Measurements from ENCODE around the gene NEO1.
"Not testable (repeated sequence)": the region's sequence is repeated elsewhere in the genome, so short reads cannot be mapped to it uniquely, and the experiment has no call there.

The NEO1 gene

GRCh38 chr15:73275862-73276261, 223.6 kb downstream of the NEO1 start:
- no peak for DNase-seq

- no peak for DNase-seq
Observed at GRCh38 chr15:73282567-73283365, 230.5 kb downstream of the NEO1 start.

- DNase-seq, result peak; percentile 27
Observed at GRCh38 chr15:73283366-73283962, 231.2 kb downstream of the NEO1 start.

DNA sequence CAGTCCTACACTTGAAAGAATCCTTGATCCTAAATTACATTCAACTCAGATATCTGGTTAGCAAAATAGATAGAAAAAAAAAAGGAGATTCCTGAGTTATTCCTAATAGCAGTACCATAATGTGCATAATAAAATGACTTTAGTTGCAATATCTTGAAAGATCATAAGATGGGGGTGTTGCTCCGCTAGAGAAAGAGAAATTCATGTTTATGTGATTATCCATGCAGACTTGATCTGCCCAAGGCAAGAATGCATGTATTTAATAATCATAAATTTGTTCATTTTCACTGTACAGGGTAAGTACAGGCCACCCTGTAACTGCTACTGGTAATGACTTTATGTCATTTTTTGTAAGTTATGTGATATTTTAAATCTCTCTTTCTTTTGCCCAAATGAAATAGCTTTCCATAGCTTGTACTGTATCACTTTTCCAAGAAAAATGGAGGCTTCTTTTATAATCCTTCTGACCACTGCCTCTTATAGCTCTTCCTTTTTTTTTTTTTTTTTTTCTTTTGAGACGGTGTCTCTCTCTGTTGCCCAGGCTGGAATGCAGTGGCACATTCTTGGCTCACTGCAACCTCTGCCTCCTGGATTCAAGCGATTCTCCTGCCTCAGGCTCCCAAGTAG, 231.9 kb downstream of the NEO1 start:
- no peak for DNase-seq

DNA sequence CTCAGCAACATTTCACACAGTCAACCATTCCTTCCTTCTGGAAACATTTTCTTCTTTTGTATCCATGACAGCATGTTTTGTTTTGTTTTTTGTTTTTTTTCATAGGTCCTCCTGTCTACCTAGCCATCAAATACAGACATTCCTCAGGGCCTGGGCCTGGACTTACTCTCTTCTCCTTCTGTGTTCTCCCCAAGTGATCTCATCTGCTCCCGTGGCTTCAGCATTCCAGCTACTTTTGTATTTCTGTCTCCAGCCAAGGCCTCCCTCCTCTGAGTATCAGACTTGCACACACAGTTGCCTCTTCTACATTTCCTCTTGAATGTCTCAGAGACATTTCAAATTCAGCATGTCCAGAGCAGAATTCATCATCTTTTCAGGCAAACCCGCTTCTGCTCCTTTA, 234.0 kb downstream of the NEO1 start:
- no peak for DNase-seq

GRCh38 chr15:73287019-73287418, 234.8 kb downstream of the NEO1 start:
- DNase-seq, result no peak

DNA sequence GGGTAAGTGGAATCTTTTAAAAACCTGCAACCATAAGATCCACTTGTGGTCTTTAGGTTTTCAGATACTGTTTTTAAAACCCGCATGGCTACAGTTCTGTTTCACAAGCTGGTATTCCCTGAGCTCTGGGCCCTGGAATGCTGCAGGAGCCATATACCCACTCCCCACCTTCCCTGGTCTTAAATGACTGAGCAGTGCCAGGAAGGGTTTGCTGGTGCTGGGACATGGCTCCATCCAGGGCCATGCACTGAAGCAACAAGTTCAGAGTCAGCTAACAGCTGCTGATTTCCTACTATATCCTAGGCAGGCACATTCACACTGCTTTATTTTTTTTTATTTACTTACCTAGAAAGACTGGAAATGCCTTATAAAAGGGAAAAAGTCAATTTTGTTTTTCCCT, 239.2 kb downstream of the NEO1 start:
- no peak for DNase-seq

- DNase-seq, result no peak
Observed at GRCh38 chr15:73293773-73294172, 241.5 kb downstream of the NEO1 start.

DNA sequence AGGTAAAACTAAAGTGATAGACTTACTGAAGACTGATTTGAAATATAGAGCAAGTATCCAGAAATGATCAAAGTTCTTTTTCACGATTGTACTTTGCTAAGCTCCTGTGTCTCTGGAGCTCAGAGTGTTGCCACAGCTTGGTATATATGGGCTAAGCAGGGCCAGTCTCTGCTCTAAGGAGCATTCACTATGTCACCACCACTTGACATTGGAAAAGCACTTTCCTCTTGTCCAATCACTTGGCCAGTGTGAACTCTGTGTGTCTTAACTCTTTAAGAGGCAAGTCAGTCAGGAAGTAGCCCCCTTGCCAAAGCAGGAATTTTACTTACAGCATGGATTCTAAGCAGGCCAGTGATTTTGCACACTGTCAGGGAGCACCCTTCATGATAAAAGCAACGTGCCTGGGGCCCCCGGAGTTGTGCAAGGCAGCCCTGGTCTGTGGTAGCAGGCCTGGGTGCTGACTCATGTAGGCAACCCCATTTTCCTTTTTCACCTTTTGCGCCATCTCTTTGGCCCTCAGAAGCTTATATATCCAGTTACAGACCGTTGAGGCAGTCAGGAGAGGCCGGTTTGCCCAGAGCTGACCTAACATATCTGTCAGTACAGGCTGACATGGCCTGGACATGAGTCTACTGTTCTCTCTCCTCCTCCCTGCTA, 243.5 kb downstream of the NEO1 start:
- DNase-seq, result peak; percentile 59

DNA sequence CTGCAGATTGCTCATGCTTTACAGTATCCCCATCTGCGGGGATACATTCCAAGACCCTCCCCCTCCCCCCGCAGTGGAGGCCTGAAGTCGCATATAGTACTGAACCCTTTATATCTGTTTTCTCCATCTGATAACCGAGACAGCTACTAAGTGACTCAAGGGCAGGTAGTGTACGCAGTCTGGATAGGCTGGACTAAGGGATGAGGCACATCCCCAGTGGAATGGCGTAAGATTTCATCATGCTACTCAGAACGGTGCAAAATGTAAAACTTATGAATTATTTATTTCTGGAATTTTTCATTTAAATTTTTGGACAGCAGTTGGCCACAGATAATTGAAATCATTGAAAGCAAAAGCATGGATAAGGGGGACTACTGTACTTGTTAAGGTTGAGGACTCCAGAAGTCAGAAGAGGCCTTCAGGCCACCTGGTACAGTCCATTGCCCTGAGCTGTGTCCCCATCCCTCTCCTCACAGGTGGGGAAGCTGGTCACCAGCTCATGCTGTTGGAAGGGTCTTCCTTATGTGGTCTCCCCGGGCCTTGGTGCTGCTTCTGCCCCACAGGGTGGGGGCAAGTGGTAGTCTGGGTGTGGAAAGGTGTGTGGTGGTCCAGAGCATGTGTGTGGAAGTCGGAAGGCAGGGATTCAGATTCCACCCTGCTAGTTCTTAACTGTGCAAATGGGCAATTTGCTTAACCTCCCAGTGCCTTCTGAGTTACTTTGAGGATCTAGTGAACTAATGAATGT, 244.5 kb downstream of the NEO1 start:
- no peak for DNase-seq

- DNase-seq, result no peak
Observed at GRCh38 chr15:73298522-73299245, 246.4 kb downstream of the NEO1 start.

- DNase-seq, result not testable (repeated sequence)
Observed at GRCh38 chr15:73300286-73300685, 248.0 kb downstream of the NEO1 start.

DNA sequence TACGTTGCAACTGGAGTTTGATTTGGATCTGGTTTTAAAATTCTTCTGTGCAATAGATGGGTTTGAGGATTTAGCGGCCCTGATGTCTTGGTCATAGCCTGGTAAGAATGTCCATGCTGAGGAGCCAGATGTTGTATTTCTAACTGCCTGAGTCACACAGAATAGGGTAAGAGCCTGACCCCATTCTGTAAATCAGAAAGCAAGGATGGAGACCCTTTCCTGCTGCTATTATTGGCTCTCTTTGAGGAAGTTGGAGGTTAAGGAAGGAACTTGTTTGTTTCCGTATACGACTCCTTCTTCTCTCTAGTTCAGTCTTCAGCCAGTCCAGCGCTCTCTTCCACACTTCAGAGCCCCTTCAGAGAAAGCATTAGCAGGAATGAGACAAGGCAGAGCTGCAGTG, 251.4 kb downstream of the NEO1 start:
- DNase-seq, result no peak

- DNase-seq, result peak; percentile 60
Observed at GRCh38 chr15:73305331-73306211, 253.3 kb downstream of the NEO1 start.

- no peak for DNase-seq
Observed at GRCh38 chr15:73308305-73308704, 256.0 kb downstream of the NEO1 start.

DNA sequence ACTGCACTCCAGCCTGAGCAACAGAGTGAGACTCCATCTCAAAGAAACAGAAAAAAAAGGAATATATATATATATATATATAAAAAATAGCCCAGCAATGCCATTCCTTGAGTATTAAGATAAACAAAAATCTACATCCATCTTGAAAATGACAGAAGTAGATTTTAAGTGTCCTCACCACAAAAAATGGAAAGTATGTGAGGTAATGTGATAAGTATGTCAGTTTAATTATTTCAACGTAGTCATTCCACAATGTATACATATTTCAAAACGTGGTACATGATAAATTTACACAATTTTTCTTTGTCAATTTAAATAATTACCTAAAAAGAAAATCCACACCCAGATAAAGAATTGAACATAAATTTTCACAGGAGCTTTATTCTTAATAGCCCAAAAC, 261.6 kb downstream of the NEO1 start:
- DNase-seq, result peak; percentile 43

DNA sequence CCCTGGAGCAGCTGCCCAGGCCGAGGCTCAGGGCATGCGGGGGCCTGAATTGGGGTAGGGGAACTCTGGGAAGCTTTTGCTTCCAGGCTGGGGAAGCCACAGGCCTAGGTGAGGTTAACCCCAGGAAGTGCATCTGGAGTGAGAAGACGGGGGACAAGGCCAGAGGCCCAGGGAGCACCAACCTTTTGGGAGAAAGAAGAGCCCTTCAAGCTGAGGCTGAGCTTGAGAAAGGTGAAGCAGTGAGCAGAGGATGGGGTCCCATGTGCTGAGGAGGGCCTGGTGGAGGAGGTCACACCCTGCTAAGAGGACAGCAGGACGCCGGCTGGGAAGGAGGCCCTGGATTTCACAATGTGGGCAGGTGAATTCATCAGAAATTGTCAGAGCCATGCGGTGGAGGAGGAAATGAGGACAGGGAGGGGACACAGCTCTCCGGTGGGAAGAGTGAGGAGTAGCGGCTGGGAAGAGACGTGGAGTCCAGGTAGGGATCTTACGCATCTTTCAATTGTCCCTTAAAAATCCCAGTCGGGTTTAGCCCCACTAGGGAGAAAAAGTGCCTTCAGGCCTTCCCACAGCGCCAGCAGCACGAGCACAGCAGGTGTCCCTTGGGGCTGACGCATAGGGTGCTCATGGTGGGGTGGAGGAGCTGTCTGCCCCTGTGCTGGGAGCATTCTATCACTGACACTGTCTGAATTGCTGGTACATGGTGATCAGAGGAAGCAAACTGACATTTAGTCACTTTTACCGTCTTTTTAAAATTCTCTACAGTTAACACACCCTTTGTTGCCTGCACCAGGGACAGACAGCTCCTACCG, 265.6 kb downstream of the NEO1 start:
- no peak for DNase-seq

DNA sequence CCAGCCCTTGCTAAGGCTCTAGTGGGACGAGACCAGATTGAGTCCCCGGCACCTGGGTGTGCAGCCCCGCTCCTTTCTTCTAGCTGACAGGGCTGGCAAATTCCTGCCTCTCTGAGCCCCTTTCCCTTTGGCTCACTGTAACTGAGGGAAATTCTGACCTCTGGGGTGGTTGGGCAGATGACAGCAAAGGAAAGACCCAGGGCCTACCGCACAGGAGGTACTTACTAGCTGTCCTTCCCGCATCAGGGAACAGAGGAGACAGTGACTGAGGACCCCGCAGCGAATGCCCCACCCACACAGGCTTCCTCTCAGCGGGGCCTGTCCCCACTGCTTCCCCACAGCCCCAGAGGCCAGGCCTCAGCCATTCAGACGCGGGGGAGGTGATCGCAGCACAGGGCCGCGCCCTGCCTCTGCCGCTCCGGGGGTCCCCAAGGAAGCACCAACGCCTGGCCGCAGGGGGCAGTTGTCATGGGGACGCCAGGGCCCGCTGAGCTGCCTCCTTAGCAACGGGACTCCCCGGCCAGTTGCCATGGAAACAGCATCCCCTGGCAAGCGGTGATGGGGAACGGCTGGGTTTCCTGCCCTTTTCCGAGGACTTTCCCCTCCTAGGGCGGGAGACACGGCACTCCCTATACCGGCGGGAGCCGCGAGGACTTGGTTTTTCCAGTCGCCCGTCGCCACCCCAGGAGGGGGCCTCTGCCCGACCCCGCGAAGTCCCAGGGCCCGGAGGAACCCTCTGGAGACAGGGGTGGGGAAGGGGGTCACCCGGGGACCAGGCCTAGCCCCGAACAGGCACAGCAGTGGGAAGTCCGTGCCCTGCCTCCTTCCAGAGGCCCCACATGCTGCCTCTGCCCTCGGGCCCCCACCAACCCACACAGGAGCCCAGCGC, 266.4 kb downstream of the NEO1 start:
- no peak for DNase-seq

Measured in NCI-H226 (cell line).